ENCODE results near the gene C1orf115.
"Not testable (repeated sequence)": the region's sequence is repeated elsewhere in the genome, so short reads cannot be mapped to it uniquely, and the experiment has no call there.

The C1orf115 gene, protein sequence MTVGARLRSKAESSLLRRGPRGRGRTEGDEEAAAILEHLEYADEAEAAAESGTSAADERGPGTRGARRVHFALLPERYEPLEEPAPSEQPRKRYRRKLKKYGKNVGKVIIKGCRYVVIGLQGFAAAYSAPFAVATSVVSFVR

DNA sequence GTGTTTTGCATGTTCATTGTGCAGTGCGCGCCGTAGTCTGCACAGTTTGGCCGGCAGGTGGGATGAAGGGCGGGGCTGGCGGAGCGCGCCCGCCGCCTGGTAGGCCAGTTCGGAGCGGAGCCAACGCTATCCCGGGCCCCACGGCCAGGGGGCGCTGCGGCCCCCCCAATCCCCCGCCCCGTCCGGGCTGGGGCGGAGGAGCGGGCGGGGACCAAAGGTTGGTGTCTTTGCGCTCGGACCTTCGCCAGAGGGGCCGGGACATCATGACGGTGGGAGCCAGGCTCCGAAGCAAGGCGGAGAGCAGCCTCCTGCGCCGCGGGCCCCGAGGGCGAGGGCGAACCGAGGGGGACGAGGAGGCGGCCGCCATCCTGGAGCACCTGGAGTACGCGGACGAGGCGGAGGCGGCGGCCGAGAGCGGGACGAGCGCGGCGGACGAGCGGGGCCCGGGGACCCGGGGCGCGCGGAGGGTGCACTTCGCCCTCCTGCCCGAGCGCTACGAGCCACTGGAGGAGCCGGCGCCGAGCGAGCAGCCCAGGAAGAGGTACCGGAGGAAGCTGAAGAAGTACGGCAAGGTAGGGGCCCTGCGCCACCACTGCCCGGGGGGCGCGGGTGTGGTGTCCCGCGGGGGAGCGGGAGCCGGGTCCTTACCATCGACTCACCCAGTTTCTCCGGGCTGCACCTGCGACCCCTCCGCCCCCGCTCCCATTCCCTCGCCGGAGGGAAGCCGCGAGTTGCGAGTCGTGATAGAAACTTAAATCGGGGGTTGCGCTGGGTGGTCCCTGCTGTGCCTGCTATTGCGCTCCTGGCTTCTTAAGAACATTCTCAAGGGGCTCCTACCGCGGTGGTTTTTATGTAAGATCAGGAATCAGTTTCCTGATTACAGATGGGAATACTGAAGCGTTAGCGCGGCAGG is at the start of gene C1orf115:
TSS of gene C1orf115 (plus strand) at position 224 of the 913 bp plus-strand sequence. CDS start at position 264, 40 bp downstream.
- DNase-seq (ENCODE audit: low read depth, low spot score) = peak; percentile 41

DNA sequence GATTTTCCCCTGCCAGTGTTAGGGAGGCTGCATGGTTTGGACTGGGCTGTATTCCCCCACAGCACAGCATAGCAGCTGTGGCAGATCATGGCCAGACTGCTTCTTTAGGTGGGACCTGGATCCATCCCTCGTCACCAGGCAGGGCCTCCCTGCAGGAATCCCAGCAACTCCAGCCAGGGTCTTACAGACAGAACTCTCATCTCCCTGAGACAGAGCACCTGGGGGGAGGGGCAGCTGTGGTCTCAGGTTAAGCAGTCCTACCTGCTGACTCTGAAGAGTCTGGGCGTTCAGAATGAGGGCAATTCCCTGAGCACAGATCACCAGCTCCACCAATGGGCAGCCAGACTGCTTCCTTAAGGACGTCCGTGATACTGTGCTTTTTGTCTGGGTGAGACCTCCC is 47.9 kb upstream of the C1orf115 start:
- no peak for DNase-seq (ENCODE audit: low read depth, low spot score)

- DNase-seq (ENCODE audit: low read depth, low spot score) = no peak
Observed at GRCh38 chr1:220652995-220653394, 37.2 kb upstream of the C1orf115 start.

GRCh38 chr1:220655509-220655908 is 34.7 kb upstream of the C1orf115 start:
- no peak for DNase-seq (ENCODE audit: low read depth, low spot score)

- DNase-seq (ENCODE audit: low read depth, low spot score) = no peak
Observed at GRCh38 chr1:220655961-220656740, 34.0 kb upstream of the C1orf115 start.

DNA sequence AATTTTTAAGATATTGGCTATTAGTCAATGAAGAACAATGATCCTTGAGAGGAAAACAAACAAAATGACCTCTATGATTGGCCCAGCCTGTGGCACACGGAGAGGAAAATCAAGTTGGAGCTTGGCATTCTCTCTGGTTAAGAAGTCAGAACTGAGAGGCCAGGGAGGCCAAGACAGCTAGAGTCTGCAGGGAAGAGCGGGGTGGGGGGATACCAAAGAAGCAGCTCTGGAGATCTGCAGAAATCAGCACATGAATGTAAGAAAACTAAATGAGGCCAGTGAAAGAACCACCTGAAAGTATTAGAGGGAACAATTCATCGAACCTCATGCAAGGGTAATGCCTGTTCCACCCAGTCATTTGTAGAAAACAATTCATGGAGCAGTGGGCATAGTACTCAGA is 23.8 kb upstream of the C1orf115 start:
- no peak for DNase-seq (ENCODE audit: low read depth, low spot score)

- no peak for DNase-seq (ENCODE audit: low read depth, low spot score)
Observed at GRCh38 chr1:220669005-220669404, 21.2 kb upstream of the C1orf115 start.

GRCh38 chr1:220670365-220670764 is 19.8 kb upstream of the C1orf115 start:
- DNase-seq (ENCODE audit: low read depth, low spot score) = no peak

GRCh38 chr1:220673921-220674320 is 16.2 kb upstream of the C1orf115 start:
- DNase-seq (ENCODE audit: low read depth, low spot score) = no peak

- DNase-seq (ENCODE audit: low read depth, low spot score) = no peak
Observed at GRCh38 chr1:220677251-220677650, 12.9 kb upstream of the C1orf115 start.

DNA sequence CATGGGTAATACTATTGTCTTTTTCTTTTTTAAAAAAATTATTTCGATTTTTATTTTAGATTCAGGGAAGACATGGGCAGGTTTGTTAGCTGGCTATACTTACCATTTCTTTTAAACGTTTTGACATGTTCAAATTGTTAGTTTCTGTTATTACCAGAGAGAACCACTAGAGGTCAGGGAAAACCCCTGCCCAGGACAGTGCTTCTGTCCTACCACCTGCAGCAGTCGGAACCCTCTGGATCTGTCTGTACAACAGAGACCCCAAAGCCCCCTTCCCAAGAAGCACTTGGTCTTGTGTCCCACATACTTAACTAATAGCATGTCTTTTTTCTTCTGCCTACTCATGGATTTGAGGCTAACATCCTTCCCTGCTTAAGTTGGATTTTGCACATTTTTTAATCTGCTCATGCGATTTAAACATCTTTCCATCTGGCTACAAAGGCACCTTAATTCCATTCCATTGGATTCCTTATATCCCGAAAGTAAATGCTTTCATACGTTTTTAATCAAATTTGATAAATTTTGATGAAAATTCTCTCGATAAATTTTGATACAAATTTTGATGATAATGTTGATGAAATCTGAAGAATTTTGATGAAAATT is 10.0 kb upstream of the C1orf115 start:
- DNase-seq (ENCODE audit: low read depth, low spot score) = no peak

DNA sequence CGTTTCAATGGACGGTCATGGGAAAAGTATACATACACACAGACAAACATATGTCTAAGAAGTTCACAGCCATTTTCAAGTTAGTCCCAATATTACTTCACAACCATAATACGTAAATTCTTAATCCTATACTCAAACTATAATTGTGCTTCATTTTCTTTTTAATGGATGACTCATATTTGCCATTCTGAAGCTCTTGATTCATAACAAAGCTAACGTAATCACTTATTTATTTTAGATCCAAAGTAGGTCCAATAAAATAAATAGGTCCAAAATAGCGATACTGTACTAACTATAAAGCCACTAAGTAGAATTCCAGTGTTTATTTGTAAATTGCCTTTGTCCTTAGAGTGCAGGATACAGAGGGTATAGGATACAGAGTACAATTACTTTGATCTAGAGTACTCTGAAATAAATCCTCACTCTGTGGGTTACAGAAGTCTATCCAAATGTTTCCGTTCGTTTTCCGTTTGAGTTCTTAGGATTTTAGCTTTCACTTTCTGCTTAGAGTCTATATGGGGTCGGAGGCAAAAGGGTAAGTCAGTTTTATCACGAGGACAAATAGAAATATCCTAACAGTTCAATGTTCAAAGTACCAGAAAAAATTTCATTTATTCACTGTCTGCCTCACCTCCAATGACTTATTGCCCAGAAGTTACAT is 8.8 kb upstream of the C1orf115 start:
- DNase-seq (ENCODE audit: low read depth, low spot score) = no peak

DNA sequence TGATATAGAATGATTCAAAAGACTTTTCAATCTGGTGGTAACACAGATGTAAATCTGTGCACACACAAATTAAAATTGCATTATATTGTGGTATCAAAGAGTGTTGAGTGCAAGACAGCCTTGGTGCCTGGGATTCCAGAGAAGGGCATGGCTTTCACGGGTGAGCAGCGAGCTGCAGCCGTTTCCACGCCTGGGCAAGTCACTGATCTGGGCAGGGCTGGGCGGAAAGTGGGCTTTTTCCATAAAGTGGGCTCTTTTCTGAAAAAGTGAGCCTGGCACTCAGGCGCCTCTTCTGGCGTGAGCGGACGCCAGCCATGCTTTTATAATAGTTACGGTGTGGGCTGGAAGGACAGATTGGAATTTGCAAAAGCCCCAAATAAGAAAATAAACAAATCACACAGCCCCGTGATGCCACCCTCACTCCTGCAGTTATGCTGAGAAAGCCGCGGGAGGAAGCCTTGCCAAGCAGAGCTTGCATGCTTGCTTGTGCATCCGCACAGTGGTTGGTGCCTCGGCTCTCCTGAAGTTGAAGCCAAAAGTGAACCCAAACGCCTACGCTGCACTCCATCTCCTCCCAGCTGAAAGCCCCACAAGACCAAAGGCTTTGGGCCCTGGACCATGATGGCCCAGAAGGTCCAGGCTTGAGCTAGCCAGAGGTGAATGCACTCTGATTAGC is 7.1 kb upstream of the C1orf115 start:
- no peak for DNase-seq (ENCODE audit: low read depth, low spot score)

DNA sequence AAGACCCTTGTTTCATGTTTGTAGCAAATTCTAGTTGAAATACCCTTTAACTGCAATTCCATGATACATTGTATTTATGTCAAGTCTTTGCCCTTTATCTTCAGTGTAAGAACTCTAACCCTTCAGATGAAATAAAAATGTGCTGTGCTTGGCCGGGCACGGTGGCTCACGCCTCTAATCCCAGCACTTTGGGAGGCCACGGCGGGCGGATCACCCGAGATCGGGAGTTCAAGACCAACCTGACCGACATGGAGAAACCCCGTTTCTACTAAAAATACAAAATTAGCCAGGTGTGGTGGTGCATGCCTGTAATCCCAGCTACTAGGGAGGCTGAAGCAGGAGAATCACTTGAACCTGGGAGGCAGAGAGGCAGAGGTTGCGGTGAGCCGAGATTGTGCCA is 6.4 kb upstream of the C1orf115 start:
- not testable (repeated sequence) for DNase-seq (ENCODE audit: low read depth, low spot score)

DNA sequence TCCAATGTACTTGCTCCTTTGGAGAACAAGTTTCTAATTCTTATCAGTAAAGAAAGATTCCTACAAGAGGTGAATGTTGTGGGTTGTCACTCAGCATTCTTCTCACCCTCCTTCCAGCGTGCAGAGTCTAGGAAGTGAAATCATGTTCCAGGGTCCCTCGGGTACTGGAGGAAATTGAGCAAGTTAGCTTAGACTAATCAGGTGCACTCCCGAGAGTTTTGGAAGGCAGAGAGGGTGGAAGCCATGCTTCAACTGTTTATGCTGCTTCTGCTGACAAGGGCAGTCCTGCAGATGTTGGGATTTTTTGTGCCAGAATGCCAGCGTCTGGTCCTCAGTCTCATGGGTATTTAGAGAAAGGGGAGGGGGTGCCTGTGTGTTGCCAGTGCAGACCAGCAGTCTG is 5.3 kb upstream of the C1orf115 start:
- no peak for DNase-seq (ENCODE audit: low read depth, low spot score)

DNA sequence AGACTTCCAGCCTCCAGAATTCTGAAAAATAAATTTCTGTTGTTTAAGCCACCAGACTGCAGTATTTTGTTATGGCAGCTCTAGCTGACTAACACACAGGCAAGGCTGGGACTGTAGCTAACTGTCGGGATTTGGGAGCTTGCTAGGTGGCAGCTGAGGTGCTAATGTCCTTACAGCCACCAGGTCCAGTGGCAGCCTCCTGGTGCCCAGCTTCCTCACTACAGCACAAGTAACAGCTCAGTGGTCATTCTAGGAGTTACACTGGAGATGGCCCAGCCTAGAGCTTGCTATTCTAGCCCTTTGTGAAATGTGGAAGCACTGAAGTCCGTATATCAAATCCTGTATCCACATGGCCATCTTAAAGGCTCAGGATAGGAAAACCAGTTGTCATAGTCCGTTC is 4.3 kb upstream of the C1orf115 start:
- DNase-seq (ENCODE audit: low read depth, low spot score) = no peak

- no peak for DNase-seq (ENCODE audit: low read depth, low spot score)
Observed at GRCh38 chr1:220687809-220688208, 2.4 kb upstream of the C1orf115 start.

DNA sequence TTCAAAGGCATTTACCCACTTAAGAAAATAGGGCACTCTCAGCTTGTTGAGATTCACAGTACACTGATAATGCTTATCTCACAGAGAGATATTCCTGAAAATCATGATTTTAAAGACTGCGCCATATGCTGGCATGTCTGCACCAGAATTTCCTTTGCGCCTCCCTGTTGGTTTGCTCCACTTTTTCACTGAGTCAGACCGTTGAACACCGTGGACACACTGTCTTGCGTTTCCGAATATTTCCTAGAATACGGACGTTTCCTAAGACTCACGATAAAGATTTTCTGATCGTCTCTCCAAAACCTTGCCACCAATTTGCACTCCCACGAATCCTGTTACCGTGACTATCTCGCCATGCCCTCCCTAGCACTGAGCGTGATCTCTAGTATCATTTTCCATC is 497 bp upstream of the C1orf115 start:
- DNase-seq (ENCODE audit: low read depth, low spot score) = no peak

DNA sequence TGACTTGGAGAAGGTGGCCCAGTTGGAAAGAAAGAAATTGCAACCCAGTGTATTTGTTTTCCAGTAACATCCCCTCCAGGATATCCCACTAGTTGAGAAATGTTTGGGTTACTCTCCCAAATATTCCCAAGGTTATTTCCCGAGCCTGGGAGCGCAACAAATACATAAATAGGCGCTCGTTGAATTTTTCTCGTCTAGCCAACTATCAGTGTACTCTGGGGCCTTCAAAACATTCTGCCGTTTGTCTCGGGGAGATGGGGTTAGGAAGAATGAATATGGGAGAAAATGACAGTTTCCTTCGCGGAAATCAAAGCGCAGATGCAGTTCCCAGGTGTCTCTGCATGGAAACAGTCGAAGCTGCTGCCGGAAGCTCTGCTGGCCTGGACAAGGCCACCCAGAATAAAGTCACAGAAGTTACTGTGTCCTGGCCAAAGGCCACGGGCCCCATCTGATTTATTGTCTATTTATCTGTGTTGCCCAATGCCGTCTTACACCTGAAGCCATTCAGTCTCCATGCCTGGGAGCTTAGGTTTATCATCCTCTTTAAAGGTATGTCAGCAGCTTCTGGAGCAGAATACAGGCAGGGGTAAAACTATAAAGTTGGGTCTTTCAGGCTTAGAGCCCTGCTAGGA is 1.0 kb downstream of the C1orf115 start:
- DNase-seq (ENCODE audit: low read depth, low spot score) = no peak

DNA sequence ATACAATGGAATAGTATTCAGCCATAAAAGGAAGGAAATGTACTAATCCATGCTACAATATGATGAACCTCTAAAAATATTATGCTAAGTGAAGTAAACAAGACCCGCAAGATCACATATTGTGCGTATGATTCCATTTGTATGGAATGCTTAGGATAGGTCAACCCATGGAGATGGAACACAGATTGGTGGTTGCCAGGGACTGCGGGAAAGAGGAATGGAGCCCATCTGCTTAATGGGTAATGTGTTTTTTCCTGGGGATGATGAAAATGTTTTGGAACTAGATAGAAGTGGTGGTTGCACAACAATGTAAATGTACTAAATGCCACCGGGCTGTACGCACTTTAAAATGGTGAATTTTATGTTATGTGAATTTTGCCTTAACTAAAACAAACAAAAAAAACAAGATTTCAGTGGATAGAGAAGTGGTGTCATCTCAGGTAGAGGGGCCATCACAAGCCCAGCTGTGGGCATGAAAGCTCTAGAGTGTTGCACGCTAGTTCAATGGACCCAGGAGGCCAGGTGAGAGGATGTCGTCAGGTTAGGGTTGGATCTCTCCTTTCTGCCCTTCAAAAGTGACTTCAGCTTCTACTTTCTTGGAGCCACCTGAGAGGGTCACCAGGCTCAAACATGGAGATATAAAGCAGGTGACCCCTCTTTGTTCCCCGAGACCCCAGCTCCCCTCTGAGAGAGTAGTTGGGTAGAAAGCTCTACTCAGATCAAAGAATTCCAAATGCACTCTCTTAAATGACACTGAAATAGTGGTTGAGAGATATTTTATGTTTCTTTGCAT is 2.5 kb downstream of the C1orf115 start:
- no peak for DNase-seq (ENCODE audit: low read depth, low spot score)
